GM15510 (cell line): ENCODE data around the gene PRKCE.

ENCODE experiments used
- POLR2A ChIP-seq: IDR thresholded peaks from 3 replicates; pipeline ENCODE4 v1.6.1; 2011; ENCODE audit warnings: borderline replicate concordance; ENCODE audit not compliant: insufficient read length; ENCODE audit errors: extremely low read depth

The PRKCE gene

DNA sequence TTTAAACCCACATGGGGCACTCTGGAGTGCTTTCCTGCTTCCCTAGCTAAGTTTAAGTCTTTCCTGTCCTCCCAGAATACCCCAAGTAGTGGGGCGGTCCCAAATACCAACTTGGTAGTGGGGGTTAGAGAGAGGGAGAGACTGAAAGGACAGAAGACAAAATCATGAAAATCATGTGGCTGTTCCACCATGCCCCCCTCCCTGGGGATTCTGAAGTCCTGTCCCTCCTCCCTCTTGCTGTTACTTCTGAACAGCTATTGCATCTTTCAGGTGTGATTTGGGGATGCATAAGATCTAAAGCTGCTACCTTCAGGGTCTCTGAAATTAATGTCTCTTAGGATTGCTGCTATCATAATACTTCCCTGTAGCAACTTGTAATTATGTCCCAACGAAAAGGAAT lies 378.9 kb downstream of the PRKCE start:
- no peak for TF ChIP-seq POLR2A

DNA sequence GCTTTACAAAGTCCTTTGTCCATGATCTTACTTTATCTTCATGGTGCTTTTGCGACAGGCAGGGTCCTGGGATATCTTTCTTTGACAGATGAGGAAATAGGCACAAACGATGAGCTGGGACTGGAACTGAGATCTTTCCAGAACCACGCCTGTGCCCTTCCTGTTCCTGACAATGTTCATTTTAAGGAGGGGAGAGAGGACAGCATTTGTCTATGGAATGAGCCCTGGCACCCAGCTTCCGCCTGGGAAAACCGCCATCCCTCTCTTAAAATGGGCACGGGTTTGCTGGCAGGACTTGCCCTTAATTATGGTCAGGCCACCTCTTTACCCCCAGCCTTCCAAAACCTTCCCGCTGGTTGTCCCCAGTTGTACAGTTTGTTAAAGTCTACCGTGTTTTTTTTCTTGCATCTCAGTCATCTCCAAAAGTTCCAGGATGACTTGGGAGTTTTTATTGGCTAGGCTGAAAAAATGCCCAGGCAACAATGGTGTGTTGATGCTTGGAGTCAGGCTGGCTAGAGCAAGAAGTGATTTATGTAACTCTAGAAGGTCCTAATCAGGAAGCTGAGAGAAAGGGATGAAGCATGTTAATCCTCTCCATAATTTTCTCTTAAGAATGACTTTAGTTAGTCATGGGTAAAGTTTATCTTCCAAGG lies 380.8 kb downstream of the PRKCE start:
- TF ChIP-seq POLR2A, result no peak

DNA sequence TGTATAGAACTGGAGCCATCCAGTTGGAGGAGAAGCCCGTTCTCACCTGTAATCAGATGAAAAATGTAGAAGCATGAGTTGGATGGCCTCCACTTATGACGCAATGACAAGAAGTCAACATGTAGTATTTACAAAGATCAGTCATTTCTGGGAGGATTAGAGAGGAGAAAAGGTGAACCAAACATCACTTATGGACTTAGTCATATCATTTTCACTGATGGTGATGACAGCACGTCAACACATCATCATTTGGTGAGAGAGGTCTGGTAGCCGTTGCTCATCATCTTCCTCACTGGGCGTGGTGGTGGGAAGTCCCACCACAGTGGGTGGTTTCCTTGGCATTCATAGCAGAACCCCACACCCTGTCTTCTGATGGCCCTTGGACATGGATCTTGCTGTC lies 381.5 kb downstream of the PRKCE start:
- no peak for TF ChIP-seq POLR2A

DNA sequence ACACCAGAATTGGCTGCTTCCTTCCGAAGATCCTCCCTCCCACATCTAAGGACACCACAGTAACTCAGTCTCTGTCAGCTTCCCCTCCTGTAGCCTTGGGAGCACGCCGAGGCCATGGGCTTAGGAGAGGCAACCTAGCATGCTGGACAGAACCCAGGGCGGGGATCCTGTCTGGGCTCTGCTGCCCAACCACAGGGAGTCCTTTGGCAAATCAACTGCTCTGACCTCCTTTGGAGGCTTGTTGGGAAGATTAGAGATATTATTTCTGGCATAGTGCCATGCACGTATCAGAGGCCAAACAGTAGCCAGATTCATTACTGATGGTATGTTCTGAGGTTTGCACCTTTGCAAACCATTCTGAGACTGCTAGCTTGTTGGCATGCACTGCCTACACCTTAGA lies 383.1 kb downstream of the PRKCE start:
- TF ChIP-seq POLR2A, result no peak

DNA sequence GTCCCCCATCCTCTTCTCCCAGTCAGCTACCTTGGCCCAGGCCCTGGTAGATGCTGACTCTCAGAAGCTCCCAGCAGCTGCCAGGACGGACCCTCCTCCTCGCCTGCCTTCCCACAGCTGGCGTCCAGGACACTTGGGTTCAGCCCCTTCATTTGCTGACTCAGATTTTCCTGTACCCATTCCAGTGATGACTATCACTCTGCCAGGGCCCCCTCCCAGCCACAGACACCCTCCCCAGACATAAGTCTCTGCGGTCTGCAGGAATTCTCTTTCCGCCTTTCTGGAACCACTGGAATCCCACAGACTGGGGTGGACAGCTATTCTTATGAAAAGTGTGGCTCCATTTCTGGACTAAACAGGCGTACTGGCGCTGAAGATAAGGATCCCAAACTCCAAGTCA lies 385.5 kb downstream of the PRKCE start:
- no peak for TF ChIP-seq POLR2A

DNA sequence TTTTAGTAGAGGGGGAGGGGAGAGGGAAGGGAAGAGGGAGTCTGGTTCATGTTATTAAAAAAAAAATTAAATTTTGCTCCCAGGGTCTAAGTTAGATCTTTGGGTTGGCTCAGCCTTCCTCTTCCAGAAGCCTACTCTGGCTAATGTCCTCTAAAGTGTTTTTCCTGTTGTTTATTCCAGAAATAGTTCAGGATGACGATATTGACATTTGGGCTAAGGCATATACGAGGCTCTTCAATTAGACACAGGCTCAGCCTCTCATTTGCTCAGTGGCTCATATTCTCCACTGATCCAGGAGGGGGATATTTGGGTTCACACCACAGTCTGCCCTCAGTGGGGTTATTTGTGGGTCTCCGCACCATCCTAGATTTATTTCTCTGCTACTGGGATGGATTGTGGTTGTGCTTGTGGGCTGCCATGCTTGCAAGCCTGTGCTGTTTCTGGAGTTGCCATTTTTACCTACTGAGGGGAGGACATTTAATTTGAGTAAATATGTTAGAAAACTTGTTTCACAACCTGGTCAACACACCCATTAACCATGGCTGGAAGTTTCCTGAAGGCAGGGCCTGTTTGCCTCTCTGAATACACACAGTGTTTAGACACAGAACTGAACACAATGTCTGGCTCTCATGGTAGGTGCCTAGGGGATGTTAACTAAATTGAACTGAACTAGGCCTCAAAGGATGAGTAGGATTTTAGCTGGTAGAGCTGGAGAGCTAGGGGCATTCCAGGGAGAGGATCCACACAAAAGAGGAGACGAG lies 388.2 kb downstream of the PRKCE start:
- TF ChIP-seq POLR2A, result no peak

DNA sequence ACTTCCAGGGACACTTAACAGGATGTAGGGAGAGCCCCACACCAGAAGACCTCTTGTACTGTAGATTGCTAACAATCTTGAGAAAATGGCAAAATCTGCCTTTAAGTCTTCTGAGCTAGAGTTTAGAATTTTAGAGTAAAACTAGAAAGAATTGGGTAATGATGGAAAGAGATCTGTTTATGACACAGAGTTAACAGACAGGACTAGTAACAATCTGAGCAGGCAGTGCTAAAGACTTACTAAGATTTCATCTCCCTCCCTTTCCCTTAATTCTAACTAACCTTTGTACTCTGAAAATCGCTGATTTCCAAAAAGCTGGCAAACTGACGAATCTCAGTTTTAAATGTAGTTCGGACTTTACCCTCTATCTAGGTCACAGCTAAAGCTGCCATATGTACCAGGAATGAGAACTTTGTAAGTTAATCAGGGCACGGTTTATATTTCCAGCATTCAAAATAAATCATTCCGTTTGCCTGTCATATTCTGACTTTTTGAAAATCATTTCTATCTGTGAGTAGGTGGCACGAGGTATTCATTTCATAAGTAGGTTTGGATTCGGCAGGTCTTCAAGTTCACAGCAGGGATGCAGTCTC lies 389.2 kb downstream of the PRKCE start:
- TF ChIP-seq POLR2A, result no peak

DNA sequence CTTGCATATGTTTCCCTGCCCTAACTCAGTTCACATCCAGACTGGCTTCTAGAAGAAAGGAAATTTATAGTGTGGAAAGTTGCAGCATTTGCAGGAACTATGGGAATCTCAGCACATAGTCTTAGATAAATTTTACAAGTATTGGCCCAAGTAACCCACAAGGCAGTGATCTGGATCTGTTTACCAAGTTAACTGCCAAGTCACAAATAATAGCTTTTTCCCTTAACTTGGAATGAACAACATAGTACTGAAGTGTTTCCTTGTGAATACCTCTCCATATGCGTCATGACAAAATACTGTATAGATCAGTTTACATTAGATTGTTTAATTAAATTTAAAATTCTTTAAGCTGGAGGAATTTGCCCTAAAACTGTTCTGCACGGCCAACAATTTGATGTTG lies 390.0 kb downstream of the PRKCE start:
- TF ChIP-seq POLR2A, result no peak

DNA sequence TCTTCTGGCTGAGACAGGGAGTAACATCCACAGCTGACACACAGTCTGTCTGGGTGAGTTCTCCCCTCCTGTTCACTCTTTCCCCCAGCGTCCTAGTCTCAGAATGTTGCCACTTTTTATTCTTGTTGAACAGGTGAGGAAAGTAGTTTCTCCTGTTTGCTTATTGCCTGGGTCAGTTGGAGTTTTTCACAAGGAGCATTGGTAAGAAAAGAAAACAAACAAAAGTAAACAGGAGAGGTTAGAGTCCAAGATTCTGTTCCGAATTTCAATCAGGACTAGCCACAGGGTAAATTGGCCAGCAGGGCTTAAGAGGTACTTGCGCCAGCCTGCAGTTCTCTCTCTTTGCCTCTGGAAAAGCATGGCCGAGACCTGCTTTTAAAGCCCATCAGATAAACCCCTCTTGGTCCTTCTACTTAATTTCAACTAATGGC lies 390.7 kb downstream of the PRKCE start:
- TF ChIP-seq POLR2A, result no peak

DNA sequence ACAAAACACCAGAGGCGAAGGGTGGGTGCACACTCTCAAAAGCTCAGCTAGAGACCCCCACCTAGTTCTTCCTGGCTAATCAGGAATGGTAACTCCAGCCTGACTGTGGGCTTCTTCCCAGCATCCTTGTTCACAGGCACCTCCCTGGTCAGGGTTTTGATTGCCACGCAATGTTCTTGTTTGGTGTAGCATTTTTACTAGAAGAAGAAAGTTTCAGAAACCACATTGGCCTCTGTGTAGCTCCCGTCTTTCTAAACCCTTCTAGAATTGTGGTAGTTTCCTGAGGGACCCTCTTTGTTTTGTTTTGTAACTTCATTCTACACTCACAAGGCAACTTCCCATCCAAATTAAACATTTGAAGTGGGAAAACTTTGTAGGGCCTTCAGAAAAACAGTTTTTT lies 391.2 kb downstream of the PRKCE start:
- TF ChIP-seq POLR2A, result no peak

DNA sequence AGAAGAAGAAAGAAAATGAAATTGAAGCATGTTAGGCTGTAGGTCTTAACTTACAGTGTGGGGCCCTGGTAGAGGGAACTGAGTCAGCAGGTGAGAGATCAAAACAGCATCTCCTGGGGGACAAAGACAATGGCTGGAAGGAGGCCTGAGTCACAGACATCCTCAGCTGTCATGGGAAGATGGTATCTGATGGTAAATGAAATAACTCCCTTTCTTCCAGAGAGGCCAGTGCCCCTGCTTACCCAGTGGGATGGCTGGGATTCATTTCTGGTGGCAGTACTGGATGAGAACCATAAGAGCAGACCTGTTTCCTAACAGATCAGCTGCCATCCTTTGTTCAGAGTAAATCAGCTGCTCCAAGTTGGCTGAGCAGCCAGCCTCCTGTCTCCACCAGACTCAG lies 394.4 kb downstream of the PRKCE start:
- TF ChIP-seq POLR2A, result no peak

DNA sequence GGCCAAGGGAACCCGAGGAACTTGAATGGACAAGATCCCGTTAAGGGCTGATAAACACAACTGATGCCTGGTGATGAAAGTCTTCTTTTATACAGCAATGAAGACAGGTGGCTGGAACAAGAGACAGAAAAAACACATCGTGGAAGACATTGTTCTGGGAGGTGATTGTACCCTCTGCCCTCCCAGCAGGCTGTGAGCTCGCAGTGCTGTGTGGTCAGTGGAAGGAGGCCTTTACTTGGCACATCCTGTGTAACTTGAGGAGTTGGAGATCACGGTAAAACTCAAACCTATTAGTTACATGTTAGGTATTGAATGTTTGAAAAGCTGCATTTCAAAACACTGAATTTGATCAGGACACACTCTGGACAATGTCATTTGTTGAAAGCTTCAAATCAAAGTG lies 395.8 kb downstream of the PRKCE start:
- no peak for TF ChIP-seq POLR2A

DNA sequence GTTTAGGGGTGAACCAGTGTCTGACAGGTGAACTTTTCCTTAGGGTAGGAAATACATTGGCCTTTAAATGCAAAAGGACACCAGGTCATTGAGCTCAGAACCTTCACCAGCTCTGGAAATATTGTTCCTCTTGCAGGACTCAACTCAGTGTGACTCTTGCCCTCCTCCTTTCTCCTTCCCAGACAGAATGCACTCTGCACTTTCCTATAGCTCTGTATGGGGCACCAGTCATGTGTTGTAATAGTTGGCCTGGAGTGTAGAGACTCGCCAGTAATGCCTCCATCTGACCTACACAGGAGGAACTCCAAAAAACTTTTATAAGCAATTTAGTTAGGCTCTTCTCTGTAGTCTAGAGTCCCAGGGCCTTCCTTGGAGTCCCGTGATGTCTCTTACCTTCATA lies 397.2 kb downstream of the PRKCE start:
- no peak for TF ChIP-seq POLR2A

DNA sequence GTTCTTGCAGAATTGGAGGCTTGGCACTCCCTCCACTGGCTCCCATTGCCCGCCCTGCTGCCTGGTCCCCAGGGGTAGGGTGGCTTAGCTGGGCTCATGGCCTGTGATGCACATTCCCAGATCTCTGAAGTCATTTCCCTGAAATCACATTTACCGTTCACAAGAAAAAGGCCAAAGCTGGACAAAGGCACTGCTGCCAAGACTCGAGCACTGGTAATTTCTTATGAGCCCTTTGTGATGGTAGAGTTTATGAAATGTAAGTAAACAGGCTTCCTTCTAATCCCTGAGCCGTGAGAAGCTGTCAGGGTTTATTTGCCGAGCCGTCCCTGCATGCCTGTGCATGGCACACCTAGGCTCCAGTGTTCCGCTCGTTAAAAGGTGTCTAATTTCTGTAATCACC lies 398.6 kb downstream of the PRKCE start:
- no peak for TF ChIP-seq POLR2A

DNA sequence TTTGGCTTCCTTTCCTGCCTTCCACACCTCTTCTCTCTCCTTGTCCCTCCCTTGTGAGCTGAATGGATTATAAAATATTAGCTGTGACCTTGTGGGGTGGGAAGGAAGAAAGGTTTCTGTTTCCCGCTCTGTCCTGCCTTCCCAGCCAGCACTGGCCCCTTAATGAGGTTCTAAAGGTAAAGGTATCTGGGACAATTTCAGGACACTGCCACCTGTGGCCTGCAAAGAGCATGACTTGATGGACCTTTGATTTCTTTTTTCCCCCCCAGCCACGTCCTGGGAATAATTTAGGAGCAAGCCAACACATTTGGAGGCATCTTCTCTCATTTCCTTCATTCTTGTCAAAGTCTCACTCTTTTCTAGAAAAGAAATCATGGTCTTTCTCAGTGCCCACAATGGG lies 399.0 kb downstream of the PRKCE start:
- TF ChIP-seq POLR2A, result no peak

DNA sequence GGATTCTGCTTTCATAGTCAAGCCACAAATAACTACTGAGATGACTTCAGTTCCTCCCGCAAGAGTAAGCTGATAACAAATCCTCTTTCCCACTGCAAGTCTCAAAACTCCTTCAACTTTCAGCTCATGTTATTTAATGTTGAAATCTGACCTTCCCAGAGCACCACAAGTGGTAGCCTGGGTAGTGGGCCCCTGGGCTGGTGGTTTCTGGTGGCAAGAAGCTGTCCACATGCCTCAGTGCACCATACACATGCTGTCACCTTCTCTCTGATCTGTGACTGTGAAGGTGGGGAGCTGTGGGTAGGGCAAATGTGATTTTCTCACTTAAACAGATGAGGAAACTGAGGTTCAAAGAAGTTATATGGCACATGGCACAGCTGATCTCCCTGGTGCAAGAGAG lies 399.6 kb downstream of the PRKCE start:
- no peak for TF ChIP-seq POLR2A

DNA sequence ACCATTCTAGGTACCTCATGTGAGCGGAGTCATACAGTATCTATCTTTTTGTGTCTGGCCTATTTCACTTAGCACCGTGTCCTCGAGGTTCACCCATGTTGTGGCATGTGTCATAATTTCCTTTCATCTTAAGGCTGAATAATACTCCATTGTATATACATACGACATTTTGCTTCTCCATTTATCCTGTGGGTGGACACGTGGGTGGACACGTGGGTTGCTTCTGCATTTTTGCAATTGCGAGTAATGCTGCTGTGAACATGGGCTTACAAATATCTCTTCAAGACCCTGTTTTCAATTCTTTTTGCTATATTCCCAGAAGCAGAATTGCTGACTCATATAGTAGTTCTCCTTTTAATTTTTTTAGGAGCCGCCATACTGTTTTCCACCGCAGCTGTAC lies 402.1 kb downstream of the PRKCE start:
- no peak for TF ChIP-seq POLR2A

DNA sequence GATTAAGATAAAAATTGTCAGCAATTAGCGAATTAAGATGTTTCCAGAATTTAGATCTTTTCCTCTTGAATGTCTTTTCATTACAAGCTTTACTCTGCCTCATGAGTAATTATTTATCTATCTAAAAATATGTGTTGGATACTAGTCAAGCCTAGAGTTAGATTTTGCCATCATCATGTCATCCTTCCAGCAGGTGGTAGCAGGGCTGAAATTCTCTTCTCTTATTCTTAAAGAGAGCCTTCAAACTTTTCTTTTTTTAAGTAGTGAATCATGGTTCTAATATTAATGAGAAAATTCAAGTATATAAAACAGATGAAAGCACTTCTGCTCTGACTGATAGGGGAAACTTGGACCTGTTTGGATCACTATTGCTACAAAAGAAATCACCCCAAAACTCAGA lies 405.1 kb downstream of the PRKCE start:
- no peak for TF ChIP-seq POLR2A
